ENCODE measurements around the gene ST3GAL5.
"Not testable (repeated sequence)": the region's sequence is repeated elsewhere in the genome, so short reads cannot be mapped to it uniquely, and the experiment has no call there.

Gene ST3GAL5

GRCh38 chr2:85917887-85918795 is 29.4 kb upstream of the ST3GAL5 start:
- no peak for DNase-seq (ENCODE audit: low spot score)

- no peak for DNase-seq (ENCODE audit: low spot score)
Observed at GRCh38 chr2:85915606-85916303, 27.0 kb upstream of the ST3GAL5 start.

DNA sequence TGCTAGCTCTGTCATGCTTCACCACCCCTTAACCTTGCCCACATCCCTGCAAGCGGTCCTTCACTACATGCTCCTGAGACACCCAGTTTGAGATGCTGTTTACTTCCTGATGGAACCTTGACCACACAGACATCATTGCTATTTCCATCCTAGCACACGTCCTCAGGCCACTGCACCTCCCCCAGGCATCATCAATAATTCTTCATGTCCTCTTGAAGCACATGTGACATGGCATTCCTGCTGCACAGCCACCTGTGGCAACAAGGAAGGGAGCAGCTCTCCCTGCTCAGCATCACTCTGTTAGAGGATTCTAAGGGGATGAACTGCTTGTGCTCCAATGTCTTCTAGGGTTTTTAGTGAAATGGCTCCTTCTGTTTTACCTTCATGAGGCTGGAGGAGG is 26.1 kb upstream of the ST3GAL5 start:
- no peak for DNase-seq (ENCODE audit: low spot score)

GRCh38 chr2:85913884-85914881 is 25.4 kb upstream of the ST3GAL5 start:
- DNase-seq (ENCODE audit: low spot score): no peak

GRCh38 chr2:85911814-85912692 is 23.3 kb upstream of the ST3GAL5 start:
- DNase-seq (ENCODE audit: low spot score): no peak

GRCh38 chr2:85911097-85911496 is 22.3 kb upstream of the ST3GAL5 start:
- no peak for DNase-seq (ENCODE audit: low spot score)

DNA sequence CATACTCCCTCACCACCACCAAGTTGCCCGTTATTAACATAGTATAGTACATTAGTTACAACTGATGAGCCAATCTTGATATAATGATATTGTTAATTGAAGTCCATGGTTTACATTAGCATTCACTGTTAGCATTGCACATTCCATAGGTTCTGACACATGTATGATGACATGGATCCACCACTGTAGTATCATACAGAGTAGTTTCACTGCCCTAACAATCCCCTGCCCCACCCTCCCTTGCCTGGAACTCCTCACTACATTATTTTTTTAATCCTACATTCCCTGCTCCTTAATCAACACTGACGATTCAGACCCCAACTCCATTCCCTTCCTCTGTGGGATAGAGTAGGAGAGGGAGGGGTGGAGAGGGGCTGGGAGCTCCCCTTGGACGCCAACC is 20.2 kb upstream of the ST3GAL5 start:
- DNase-seq (ENCODE audit: low spot score): no peak

GRCh38 chr2:85908506-85908905 is 19.7 kb upstream of the ST3GAL5 start:
- no peak for DNase-seq (ENCODE audit: low spot score)

GRCh38 chr2:85907671-85908157 is 18.9 kb upstream of the ST3GAL5 start:
- no peak for DNase-seq (ENCODE audit: low spot score)

DNA sequence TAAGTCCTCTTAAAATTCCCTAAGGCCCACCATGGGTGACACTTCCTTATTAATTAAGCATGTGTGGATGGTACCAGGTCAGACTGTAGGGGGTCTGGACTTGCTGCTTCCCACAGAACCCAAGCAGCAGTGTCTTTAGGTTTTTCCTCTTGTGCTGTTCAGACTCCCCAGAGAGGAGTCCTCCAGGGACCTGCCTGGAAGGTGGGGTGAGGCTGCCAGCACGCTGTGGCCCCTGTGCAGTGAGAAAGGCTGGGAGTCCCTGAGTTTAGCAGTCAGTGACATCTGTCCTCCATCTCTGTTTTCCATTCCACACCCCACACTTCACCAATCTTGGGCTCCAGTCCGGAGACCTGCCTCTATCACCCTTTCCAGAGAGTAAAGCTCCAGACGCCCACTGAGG is 18.0 kb upstream of the ST3GAL5 start:
- no peak for DNase-seq (ENCODE audit: low spot score)

DNA sequence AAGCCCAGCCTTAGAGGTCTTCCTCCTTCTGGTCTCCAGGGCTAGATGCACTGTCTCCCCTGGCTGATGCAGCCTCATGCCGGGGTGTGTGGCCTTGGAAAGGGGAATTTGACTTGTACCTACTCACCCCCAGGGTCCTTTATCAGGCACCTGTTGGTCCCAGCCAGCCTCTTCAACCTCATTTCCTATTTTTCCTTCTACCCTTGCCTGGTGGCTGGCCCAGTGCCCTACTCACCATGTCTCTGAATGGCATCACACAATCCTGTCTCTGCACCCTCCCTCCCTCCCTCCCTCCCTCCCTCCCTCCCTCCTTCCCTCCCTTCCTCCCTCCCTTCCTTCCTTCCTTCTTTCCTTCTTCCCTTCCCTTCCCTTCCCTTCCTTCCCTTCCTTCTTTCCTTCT is 17.1 kb upstream of the ST3GAL5 start:
- DNase-seq (ENCODE audit: low spot score): no peak

DNA sequence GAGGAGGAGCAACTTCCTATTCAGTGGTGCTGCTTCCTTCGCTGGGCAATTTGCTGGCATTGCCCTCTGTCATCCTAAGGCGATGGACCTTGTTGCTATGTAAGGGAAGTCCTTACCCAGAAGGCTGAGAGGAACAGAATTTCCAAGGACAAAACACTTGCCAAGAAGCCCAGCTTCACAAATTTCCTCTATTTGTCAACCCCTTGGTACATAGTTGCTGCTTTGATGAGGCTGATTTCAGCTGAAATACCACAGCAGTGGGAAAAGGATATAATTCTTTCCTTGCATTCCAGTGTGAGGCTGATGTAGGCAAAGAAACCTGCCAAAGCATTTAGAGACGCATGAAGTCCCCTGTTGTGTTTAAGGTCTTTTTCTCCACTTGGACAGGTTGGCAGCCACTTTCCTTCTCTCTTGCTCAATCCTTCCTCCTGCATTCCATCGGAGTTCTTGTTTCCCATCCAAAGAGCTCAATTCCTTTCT is 16.4 kb upstream of the ST3GAL5 start:
- DNase-seq (ENCODE audit: low spot score): no peak

DNA sequence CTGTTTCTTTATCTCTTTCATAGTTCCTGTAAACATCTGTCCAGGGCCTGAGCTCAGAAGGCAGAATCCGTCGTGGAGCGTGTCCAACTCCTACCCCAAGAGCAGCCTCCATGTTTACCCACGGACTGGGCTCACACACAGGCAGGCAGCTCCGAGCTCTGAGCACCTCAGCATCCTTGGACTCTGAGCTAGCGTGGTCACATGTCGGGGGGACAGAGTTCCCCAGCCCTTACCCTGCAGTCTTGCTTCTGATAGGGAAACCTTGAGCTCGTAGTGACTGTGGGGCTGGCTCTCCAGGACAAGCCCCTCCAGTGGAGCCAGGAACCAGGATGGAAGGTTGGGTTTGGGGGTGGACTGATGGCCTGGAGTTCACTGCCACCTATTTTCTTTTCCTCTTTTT is 15.1 kb upstream of the ST3GAL5 start:
- DNase-seq (ENCODE audit: low spot score): no peak

- no peak for DNase-seq (ENCODE audit: low spot score)
Observed at GRCh38 chr2:85902496-85902895, 13.7 kb upstream of the ST3GAL5 start.

DNA sequence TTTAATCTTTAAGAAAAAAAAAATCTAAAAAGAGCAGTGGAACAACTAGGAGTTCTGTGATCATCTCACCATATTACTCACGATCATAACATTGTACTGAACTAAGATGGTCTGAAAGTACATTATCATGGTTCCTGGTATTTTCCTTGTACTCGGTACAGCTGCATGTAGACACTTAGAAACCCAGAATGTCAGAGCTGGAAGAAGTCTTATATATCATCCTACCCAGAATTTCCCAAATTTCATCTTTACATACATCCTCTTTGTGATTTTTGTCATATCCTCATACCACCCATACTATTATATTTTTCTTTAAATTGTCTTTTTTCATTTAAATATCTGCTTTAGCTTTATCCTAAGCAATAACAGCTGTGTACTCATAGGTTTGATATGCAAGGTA is 12.4 kb upstream of the ST3GAL5 start:
- no peak for DNase-seq (ENCODE audit: low spot score)

DNA sequence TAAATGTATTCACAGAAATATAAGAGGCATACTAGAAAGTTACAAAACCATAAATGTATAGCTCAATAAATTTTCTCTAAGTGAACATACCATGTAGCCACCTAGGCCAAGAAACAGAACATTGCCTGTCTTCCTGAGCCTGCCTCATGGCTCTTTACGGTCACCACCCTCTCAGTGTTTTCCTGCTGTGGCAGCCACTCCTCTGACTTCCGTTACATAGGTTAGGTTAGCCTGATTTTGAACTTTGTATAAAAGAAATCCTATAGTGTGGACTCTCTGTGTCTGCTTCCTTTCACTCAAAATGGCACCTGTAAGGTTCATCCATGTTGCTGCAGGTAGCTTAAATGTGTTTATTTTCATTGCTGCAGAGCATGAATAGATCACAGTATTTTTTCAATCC is 11.6 kb upstream of the ST3GAL5 start:
- DNase-seq (ENCODE audit: low spot score): no peak

DNA sequence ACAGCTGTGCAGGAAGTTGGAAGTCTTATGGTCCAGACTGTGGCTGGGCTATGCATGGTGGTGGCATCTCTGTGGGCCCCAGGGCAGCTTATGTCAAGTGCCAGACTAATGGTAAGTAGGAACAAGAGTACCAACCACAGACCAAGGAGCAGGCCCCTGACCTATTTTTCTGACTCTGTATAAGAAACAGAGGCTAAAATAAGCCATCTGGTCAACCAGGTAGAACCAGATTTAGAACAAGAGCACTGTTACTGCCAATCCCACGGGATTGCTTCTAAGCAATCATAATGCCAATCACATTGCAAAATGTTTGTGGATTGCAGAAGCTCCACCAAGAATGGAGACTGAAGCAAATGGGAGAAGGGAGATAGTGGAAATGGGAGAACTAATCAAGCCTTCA is 11.1 kb upstream of the ST3GAL5 start:
- DNase-seq (ENCODE audit: low spot score): no peak

- DNase-seq (ENCODE audit: low spot score): no peak
Observed at GRCh38 chr2:85899284-85899683, 10.5 kb upstream of the ST3GAL5 start.

DNA sequence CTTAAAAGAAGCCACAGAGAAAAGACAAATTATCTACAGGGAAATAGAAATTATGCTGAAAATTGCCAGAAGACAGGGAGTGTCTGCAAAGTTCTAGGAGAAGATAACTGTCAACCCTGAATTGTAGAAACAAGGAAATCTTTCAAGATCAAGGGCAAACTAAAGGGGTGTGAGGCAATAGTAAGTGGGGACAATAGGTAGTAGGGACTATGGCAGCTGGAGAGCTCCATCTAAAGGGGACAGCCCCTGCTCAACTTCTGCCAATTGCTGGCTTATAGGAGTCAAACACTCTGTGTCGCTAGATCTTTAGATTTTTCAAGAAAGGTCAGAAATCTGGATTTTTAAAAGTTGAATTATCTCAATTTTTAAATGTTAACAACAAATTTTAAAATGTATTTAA is 10.1 kb upstream of the ST3GAL5 start:
- DNase-seq (ENCODE audit: low spot score): no peak

- DNase-seq (ENCODE audit: low spot score): not testable (repeated sequence)
Observed at GRCh38 chr2:85894554-85895278, 5.9 kb upstream of the ST3GAL5 start.
